Stimulated activated CD4-positive, alpha-beta T cell treated with anti-CD3 and anti-CD28 coated beads, Interleukin-2, amount 100 ng/mL, for 4 hours (primary cell): ENCODE measurements around the gene KMT5B.
"Not testable (repeated sequence)": the region's sequence is repeated elsewhere in the genome, so short reads cannot be mapped to it uniquely, and the experiment has no call there.

Experiments
- DNase-seq: peaks from one replicate; pipeline ENCODE4 v3.0.0-alpha.2; 2020; ENCODE audit warnings: low read depth

KMT5B gene

DNA sequence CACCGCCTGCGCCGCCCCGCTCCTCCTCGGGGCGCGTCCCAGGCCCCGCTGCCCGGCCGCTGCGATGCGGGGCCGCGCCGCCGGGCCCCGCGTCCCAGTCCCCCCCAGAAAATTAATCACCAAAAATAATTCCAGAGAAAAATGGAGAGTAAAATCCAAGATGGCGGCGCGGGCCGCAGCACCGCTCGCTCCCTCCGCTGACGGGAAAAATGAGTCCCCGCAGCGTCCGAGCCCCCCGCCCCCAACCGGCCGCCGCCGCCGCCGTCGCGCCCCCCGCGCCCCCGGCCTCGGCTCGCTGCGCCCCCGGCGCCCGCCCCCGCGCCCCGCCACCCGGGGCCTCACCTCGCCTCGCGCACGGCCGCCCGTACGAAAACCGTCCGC, at the start of gene KMT5B:
Gene KMT5B (minus strand): TSS at position 162 of the 381 bp plus-strand sequence. CDS start 23,220 bp downstream, outside the sequence.
- DNase-seq = peak; percentile 26

DNA sequence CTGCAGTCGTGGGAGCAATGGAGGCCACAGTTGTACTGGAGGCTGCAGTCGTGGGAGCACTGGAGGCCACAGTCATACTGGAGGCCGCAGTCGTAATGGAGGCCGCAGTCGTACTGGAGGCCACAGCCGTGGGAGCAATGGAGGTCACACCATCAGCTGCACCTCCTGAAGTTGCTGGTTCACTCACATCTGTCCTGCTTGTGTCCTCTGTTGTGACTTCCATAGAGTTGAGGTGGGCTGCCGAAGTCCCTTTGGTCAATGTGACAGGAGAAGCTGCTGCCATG, 49.4 kb upstream of the KMT5B start:
- DNase-seq = no peak

DNA sequence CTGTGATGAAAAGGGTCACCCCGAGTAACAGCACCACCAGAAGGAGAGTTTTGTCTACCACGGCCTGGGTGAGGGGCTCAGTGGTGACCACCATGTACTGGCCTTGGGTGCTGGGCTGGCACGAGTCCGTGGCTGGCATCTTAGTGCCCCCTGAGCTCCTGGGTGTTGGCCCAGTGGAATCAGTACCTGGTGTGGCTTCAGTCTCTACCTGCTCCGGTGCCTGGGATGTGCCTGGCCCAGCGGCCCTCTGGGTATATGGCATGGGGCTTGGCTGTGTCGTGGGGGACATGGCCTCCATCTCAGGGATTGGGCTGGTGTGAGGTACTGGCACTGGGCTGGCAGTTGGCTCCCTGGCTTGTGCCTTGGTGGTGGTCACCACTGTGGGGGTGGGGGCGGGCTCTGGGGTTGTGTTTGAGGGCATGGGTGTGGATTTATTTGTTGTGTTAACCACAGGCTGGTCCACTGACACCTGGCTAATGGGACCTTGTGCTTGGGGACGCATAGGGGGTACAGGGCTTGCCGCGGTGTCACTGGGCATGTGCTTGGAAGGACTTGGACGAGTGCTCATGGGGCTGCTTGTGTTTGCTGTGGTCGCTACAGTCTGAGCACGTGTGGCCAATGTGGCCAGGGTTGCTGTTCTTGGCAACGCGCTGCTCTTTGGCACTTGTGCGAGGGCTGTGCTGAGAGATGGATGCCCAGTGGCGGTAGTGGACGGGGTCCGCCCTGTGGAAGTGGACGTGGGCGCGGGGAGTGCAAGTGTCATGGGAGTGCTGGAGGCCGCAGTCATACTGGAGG, 48.9 kb upstream of the KMT5B start:
- DNase-seq = no peak

DNA sequence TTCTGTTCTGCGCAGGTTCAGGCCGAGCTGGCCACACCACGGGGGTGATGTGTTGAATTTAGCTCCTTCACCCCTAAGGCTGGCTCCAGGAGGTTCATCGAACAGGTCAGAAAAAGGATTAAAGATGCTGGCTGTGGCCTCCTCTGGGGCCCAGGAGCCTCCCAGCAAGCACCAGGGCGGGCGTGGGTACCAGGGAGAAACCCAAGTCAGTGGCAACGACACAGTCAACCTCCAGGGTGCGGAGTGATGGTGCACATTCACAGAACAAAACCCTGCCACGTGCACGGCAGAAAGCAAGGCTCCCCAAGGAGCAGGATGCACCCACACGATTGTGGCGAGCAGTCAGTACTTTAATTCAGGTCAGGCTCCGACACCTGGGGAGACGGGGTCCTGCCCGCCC, 47.9 kb upstream of the KMT5B start:
- no peak for DNase-seq

DNA sequence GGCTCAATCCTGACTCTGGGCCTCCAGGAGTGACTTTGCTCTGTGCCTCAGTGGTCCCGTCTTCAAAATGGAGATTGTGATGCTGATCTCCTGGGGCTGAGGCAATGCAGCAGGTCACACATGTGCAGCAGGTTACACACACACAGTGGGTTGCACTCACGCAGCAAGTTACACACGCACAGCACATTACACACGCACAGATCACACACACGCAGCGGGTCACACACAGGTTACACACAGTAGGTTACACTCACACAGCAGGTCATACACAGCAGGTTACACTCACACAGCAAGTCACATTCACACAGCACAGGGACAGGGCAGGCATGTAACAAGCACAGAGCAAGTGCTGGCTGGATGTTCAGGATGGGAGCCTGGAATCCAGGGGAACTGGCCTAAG, 47.4 kb upstream of the KMT5B start:
- DNase-seq = no peak

GRCh38 chr11:68259122-68259959, 46.2 kb upstream of the KMT5B start:
- no peak for DNase-seq

GRCh38 chr11:68258363-68258765, 45.3 kb upstream of the KMT5B start:
- DNase-seq = no peak

DNA sequence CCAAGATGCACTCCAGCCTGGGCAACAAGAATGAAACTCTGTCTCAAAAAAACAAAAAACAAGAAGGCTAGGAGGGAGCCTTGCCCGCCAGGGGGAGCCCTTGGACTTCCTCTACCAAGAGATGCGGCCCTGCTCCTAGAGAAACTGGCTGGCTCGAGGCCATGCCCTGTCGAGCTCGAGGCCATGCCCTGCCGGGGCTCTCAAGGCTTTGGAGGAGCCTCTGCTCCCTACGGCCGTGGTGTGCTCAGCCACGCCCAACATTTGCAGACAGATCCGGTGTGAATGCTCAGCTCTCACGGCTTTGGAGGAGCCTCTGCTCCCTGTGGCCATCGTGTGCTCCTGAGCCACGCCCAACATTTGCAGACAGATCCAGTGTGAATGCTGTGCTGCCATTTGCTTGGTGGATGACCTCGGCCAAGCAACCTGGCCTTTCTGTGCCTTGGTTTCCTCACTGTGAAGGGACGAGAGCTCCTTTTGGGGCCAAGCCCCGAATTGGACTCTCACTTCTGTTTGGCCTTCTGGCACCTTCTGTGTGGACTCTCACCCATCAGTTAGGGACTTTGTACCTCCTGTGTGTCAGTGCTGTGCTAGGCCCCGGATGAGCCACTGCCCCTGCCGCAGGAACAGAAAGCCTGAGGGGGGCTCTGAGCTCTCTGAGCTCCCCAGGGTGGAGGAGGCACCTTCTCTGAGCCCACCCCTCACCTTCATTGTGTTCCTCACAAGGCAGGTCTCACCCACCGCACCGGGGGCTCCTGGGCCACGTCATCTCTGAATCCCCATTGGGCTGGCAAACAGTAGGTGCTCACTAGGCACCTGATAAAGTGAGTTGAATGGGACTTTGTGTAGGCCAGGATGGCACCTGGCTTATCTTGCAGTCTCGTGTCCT, 44.6 kb upstream of the KMT5B start:
- peak; percentile 86 for DNase-seq

DNA sequence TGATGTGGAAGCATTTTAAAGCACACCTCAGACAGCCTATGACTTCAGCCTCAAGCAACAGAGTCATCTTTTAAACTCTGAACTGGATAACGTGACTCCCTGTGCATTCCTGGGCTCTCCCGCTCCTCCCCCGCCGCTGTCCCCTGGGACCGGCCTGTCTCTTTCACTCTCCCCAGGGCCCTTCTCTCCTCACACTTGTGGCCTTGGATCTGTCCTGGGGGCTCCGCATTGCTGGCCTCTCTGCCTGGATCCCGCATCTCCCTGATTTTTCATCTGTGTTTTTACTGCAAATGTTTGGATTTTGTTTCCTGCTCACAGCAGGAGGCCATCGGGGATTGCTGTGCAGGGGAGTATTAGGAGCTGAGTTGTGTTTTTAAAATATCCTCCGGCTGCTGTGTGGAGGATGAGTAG, 43.2 kb upstream of the KMT5B start:
- DNase-seq = no peak

DNA sequence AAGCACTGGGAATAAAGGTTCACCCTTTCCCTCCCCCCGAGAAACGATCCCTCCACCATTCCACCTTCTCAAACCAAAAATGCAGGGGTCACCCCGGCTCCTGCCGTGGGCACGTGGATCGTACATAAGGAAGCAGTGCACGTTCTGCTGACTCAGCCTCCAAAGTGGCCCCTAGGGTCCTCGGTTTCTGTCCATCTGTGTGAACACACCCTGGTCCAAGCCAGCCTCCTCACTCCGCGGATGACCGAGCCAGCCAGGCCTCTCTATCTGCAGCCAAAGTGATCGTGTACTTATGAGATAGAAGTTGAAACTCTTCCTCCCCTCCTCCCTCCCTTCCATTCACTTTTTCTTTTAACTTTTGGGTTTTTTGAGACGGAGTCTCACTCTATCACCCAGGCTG, 42.4 kb upstream of the KMT5B start:
- DNase-seq = no peak

DNA sequence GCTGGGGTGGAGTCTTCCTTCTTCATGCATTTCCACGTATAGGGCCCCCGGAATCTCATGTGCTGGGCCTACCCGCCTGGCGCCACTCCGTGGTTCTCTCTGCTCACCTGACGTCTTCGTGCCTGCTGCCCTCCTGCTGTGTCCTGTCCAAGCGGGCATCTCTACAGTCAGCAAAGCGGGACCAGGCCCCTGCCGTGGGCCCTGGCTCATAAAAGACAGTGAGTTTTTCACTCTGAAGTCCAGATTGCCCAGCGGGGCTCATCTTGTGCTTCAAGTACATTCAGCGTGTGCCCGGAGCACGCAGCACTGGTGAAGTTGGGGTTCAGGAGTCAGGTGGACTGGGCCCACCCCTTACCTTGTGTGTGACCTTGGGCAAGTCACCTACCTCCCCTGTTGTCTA, 41.3 kb upstream of the KMT5B start:
- no peak for DNase-seq

DNA sequence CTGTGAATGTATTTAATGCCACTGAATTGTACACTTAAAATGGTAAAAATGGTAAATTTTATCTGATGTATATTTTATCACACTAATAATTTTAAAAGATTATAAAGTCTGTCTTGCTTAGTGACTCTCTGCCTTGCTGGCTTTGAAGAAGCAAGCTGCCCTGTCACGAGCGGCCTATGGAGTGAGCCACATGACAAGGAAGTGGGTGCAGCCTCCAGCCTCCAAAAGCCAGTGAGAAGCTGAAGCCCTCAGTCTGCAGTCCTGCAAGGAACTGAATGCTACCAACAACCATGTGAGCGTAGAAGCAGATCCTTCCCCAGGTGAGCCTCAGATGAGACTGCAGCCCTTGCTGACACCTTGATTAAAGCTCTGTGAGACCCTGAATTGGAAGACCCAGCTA, 38.7 kb upstream of the KMT5B start:
- no peak for DNase-seq

DNA sequence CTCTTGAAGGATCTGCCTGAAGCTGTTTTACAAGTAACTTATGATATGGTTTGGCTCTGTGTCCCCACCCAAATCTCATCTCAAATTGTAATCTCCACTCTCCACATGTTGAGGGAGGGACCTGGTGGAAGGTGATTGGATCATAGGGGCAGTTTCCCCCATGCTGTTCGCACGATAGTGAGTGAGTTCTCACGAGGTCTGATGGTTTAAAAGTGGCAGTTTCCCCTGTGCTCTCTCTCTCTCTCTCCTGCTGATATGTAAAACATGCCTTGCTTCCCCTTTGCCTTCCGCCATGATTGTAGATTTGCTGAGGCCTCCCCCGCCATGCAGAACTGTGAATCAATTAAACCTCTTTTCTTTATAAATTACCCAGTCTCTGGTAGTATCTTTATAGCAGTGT, 31.8 kb upstream of the KMT5B start:
- DNase-seq = not testable (repeated sequence)

GRCh38 chr11:68243847-68244246, 30.8 kb upstream of the KMT5B start:
- DNase-seq = not testable (repeated sequence)

DNA sequence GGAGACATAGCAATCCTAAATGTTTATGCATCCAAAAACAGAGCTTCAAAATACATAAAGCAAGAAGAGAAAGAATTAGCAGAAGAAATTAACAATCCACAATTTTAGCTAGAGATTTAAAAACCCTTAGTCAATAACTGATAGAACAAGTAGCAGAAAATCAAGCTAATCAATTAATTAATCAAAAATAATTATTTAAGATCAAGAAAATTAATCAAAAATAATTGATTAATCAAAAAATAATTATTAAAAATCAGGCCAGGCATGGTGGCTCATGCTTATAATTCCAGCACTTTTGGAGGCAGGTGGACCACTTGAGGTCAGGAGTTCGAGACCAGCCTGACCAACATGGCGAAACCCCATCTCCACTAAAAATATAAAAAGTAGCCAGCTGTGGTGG, 29.5 kb upstream of the KMT5B start:
- no peak for DNase-seq

DNA sequence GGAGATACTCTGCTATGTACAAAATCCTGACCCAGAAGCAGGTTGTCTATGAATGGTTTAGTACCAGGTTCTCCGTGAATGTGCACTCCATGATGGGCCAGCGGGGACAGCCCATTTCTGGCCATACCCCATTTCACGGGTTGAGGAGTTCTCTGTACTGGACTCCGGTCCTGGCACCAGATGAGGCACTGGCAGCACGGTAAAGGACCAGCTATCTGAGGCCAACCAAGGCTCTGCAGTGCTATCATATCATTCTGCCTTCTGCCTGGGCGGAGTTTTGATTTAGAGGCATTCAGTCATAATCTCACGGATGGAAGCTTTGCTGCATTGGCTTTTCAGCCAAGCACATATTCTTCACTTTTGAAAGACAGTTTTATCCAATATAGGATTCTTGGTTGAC, 18.5 kb upstream of the KMT5B start:
- no peak for DNase-seq

- no peak for DNase-seq
Measured at GRCh38 chr11:68229601-68230000, 16.5 kb upstream of the KMT5B start.

DNA sequence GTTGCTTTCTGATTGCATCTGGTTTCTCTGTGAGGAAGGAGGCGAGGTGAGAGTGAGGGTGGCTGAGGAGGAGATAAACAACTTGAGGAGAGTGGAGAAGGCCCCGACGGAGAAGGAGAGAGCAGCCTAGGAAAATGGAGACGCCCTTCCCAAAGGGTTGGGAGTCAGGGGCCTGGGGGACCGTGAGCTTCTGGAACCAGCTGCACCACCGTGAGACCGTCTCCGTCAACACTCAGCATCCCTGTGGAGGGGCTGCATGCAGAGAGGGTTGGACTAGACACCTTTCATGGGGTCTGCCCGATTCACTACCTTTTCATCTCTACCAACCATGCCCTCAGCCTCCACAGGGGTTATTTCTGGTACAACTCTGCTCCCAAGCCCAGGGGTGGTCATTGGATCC, 13.3 kb upstream of the KMT5B start:
- no peak for DNase-seq

GRCh38 chr11:68224606-68225005, 11.5 kb upstream of the KMT5B start:
- DNase-seq = no peak

DNA sequence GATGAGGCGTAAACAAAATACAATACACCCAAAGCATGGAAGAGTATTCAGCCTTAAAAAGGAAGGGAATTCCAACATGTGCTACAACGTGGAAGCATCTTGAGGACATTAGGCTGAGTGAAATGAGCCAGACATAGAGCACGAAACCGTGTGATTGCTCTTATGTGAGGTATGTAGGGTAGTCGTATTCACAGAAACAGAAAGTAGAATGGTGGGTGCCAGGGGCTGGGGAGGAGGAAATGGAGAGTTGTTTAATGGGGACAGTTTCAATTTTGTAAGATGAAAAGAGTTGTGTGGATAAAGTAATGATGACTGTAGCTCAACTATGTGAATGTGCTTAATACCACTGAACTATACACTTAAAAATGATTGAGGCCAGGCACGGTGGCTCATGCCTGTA, 10.2 kb upstream of the KMT5B start:
- no peak for DNase-seq

DNA sequence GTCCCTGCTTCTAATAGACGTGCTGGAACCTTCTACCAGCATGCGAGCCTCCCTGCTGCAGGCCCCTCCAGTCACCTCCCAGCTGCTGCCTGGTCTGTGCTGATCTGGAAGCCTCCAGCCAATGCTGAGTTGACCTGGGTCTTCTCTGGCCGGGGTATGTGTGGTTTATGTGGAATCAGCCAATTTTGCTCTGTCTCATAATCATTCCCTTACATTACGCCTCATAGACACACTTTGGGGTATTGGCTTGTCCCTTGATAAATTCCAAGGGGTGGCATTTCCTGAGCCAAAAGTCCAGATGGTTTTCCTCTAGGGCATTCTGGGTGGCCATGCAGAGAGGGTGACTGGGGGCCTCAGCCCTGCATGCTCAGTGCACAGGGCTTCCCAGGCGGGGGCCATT, 8.3 kb upstream of the KMT5B start:
- no peak for DNase-seq

GRCh38 chr11:68216171-68216938, 3.3 kb upstream of the KMT5B start:
- DNase-seq = no peak
